ENCODE data around the gene SEC14L3.

Gene SEC14L3

DNA sequence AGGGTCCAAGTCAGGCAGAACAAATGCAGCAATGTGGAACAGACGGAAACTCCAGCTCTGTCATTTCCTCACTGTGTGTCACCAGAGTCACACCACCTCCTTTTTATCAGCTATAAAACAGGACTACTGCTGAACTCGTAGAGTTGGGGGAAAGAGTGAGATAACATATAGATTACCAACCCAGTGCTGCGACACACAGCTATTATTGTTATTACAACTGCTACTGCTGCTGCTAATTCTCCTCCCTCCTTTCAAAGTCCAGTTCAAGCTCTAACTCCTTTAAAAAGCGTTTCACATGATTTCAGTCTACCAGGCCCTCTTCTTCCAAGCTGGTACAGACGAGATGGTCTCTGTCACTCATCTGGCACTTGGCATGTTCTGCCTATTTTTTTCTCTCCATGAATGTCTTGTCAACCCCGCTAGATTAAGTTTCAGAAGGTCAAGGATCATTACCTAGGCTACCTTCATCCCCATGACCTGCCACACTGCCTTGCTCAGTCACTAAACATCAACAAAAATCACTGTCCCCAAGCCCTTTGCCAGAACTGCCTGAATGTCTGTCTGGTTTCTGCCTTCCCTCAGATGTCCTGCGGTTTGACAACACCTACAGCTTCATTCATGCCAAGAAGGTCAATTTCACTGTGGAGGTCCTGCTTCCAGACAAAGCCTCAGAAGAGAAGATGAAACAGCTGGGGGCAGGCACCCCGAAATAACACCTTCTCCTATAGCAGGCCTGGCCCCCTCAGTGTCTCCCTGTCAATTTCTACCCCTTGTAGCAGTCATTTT, 49.9 kb downstream of the SEC14L3 start:
- no peak for DNase-seq

DNA sequence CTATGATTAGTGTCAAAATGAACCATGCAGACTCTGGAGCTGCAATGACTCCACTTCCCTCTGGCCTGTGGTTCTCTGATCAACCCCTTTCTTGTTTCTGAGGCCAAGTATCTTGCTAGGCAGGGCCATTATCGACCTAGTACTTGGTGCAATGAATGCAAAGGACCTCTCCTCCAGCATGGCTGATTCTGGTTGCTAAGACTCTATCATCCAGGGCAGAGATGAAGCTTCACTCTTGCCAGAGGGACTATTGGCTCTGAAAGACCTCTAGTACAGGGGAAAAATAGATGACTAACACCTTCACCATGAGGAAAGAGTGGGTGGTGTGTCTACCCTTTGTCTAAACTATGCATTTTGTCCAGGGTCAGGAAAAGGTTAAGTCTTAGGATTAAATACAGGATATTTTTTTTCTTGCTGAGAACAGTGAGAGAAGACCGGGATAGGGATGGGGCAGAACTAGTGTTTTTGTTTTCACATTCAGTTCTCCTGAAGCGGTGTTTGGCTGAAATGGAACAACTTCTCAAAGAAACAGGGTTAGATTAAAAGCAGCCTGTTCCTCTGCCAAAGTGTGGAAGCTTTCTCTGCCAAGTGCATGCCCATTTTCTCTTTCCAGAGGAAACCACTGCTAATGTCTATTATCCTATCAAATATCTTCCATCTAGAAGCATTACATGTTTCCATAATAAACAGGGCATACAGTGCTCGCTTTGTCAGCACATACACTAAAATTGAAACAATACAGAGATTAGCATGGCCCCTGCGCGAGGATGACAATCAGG, 51.3 kb downstream of the SEC14L3 start:
- DNase-seq = no peak

- DNase-seq = no peak
Observed at GRCh38 chr22:30416837-30417236, 55.0 kb downstream of the SEC14L3 start.

- no peak for DNase-seq
Observed at GRCh38 chr22:30416403-30416802, 55.4 kb downstream of the SEC14L3 start.

DNA sequence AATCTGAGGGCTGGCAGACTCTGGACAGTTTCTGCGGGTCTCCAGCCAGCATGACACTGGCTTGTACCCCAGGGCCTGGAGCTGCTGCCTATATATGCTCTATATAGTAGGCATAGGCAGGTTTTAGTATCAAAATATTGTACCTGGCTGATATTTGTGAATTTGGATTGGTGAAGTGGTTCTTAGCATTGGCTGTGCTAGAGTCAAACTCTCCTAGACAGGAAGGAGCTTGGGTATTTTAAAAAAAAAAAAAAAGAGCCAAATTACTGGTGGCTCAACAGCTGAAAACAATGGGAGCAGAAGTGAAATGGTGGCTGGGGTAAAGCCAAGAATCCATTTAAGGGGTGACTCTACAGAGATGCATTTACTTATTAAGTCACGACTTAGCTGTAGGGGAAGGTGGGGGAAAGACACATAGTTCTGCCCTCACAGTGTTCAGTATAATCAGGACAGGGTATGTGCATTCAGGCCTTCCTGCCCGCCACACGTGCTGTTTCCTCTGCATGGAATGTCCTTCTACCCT, 57.2 kb downstream of the SEC14L3 start:
- DNase-seq = no peak

DNA sequence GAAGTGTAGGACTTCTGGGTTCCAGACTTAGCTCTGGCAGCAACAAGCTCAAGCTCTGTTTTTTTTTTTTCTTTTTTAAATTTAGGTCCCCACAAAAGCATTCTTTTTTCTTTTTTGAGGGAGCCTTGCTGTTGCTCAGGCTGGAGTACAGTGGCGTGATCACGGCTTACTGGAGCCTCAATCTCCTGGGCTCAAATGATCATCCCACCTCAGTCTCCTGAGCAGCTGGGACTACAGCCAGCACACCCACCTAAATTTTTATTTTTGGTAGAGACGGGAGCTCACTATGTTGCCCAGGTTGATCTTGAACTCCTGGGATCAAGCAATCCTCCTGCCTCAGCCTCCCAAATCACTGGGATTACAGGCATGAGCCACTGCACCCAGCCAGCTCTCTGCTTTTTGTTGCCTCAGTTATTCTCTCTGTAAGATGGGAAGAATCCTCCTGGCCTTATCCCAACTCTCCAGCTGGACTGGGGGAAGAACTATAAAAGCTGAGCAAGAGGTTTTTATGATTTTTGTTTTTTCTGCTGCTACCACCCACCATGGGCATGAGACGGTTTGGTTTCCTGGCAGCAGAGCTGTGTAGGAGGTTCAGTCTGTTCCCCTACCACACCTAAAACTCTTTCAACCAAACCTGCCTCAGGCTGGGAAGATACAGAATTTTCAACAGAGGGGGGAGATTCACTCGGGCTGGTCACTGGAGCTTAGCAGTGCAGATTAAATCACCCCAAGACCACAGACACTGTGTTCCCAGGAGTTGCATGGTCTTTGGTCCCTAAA, 57.9 kb downstream of the SEC14L3 start:
- DNase-seq = no peak

- no peak for DNase-seq
Observed at GRCh38 chr22:30413001-30413400, 58.8 kb downstream of the SEC14L3 start.

DNA sequence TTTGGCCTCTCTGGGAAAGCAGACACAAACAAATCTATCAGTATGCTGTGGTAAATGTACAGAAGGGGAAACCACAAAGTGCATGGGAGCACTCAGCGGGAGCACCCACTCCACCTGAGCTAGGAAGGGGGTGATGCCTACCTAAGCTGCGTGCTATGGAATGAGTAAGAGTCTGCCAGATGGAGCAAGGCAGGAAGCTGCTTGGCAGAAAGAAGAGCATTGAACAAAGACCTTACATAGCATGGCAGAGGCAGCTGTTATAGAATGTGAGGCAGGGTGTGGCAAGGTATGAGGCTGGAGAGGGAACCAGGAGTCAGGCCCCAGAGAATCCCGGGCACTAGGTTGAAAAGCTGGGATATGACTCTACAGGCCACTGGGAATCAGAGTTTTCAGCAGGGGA, 60.0 kb downstream of the SEC14L3 start:
- no peak for DNase-seq

Measured in stimulated activated CD4-positive, alpha-beta T cell treated with anti-CD3 and anti-CD28 coated beads, Interleukin-1b, Interleukin-23, amount 100 ng/mL, for 48 hours (primary cell).